Glutamatergic neuron (in vitro differentiated cells): ENCODE data around the gene IRAK1. TPM values are rescaled to one million over a fixed set of nuclear protein-coding genes. Genes with fewer than 3 reads are reported as not detected.

ENCODE experiments used
- DNase-seq: peaks from one replicate; pipeline ENCODE4 v3.0.0; 2022
- H3K27ac Mint-ChIP-seq: one replicate; pipeline ENCODE4 v1.8.0; 2020; ENCODE audit warnings: mild to moderate bottlenecking, mixed read lengths, inconsistent platforms; ENCODE audit not compliant: unreplicated experiment
- H3K27me3 Mint-ChIP-seq: one replicate; pipeline ENCODE4 v1.8.0; 2020; ENCODE audit warnings: mild to moderate bottlenecking, moderate library complexity, mixed read lengths, inconsistent platforms; ENCODE audit not compliant: unreplicated experiment
- H3K36me3 Mint-ChIP-seq: one replicate; pipeline ENCODE4 v1.8.0; 2020; ENCODE audit warnings: mild to moderate bottlenecking, mixed read lengths, inconsistent platforms; ENCODE audit not compliant: unreplicated experiment
- H3K4me1 Mint-ChIP-seq: one replicate; pipeline ENCODE4 v1.8.0; 2020; ENCODE audit warnings: mild to moderate bottlenecking, low read depth, mixed read lengths, inconsistent platforms; ENCODE audit not compliant: unreplicated experiment
- H3K4me3 Mint-ChIP-seq: one replicate; pipeline ENCODE4 v1.8.0; 2020; ENCODE audit warnings: mild to moderate bottlenecking, mixed read lengths, inconsistent platforms; ENCODE audit not compliant: unreplicated experiment
- H3K9me3 Mint-ChIP-seq: one replicate; pipeline ENCODE4 v1.8.0; 2020; ENCODE audit warnings: mild to moderate bottlenecking, moderate library complexity, mixed read lengths, inconsistent platforms; ENCODE audit not compliant: unreplicated experiment
- total RNA-seq: library from RNA; stranded (reverse); fragmentation: NEBNext Ultra II Directional; extraction: Animal tissue kit (Norgen Biotek cat#: 25700); gene quantifications from one replicate; pipeline ENCODE4 v1.2.1, GENCODE V29; 2021; ENCODE audit not compliant: unreplicated experiment
- TF ChIP-seq, protein P1 (sequence below): fragments of 200-600 bp; sonication (generic); IDR thresholded peaks from one replicate; pipeline ENCODE4 v1.5.0; 2021; ENCODE audit not compliant: partially characterized antibody, unreplicated experiment

The IRAK1 gene
- total RNA-seq, 1 donor from 2014 or later, result 60.3 TPM

GRCh38 chrX:154010330-154011087 lies 9.2 kb downstream of the IRAK1 start:
- H3K4me3 Mint-ChIP-seq, result no peak overlapping the region
- H3K9me3 Mint-ChIP-seq, result peaks cover 2% of the 10 kb centered on the region
- TF ChIP-seq, protein P1, sequence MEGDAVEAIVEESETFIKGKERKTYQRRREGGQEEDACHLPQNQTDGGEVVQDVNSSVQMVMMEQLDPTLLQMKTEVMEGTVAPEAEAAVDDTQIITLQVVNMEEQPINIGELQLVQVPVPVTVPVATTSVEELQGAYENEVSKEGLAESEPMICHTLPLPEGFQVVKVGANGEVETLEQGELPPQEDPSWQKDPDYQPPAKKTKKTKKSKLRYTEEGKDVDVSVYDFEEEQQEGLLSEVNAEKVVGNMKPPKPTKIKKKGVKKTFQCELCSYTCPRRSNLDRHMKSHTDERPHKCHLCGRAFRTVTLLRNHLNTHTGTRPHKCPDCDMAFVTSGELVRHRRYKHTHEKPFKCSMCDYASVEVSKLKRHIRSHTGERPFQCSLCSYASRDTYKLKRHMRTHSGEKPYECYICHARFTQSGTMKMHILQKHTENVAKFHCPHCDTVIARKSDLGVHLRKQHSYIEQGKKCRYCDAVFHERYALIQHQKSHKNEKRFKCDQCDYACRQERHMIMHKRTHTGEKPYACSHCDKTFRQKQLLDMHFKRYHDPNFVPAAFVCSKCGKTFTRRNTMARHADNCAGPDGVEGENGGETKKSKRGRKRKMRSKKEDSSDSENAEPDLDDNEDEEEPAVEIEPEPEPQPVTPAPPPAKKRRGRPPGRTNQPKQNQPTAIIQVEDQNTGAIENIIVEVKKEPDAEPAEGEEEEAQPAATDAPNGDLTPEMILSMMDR, result no peak
- H3K4me1 Mint-ChIP-seq, result peaks cover 20% of the 10 kb centered on the region
- H3K36me3 Mint-ChIP-seq, result no peaks in the 10 kb centered on the region
- no peak for DNase-seq
- H3K27ac Mint-ChIP-seq, result no peak overlapping the region
- no peaks in the 10 kb centered on the region for H3K27me3 Mint-ChIP-seq

DNA sequence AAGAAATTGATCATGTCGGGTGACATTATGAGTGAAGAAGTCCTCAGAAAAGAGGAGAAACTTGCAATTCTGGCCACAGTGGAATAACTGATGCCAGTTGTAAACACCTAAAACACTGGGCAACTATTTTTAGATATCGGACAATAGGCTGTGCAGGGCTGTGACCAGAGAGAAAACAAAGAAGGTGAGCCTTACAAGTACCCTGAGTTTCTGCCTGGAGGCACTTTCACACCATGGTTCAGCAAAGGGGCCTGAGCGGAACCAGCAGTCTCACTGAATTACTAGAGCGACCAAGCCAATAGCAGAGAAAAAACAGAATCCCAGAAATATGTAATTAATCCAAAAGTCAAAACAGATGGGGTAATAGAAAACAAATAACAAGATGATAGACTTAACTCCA lies 11.2 kb downstream of the IRAK1 start:
- no peak overlapping the region for H3K27ac Mint-ChIP-seq
- TF ChIP-seq, protein P1, result no peak
- no peak for DNase-seq
- H3K9me3 Mint-ChIP-seq, result peaks cover 5% of the 10 kb centered on the region
- no peak overlapping the region for H3K4me3 Mint-ChIP-seq
- peaks cover 29% of the 10 kb centered on the region for H3K4me1 Mint-ChIP-seq
- peaks cover 2% of the 10 kb centered on the region for H3K27me3 Mint-ChIP-seq
- H3K36me3 Mint-ChIP-seq, result no peaks in the 10 kb centered on the region

DNA sequence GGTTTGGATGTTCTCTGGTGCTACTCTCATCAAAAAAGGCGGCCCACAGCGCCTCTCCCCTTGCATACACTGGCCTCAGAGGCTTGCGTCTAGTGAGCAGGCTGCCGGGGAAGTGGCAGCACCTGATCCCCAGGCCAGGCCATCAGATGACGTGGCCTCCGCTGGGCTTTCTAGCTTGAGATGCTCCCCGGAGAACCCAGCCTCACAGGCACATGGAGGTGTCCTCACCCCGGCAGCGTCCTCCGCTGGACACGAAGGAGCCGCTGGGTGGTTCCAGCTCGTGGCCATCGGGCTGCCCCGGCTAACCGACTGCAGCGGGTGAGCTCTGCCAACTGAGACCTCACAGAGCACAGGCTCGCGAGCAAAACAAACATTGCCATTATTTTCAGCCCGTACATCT lies 12.8 kb downstream of the IRAK1 start:
- peaks cover 8% of the 10 kb centered on the region for H3K9me3 Mint-ChIP-seq
- H3K36me3 Mint-ChIP-seq, result no peaks in the 10 kb centered on the region
- no peak overlapping the region for H3K4me3 Mint-ChIP-seq
- DNase-seq, result peak; percentile 68
- peak overlapping the region; percentile 78 for H3K27ac Mint-ChIP-seq
- TF ChIP-seq, protein P1, result no peak
- peaks cover 33% of the 10 kb centered on the region for H3K4me1 Mint-ChIP-seq
- peaks cover 2% of the 10 kb centered on the region for H3K27me3 Mint-ChIP-seq

GRCh38 chrX:154004315-154004714 lies 15.4 kb downstream of the IRAK1 start:
- Mint-ChIP-seq H3K9me3 (peaks cover 8% of the 10 kb centered on the region), H3K4me1 (peaks cover 38% of the 10 kb centered on the region), H3K27me3 (peaks cover 2% of the 10 kb centered on the region), H3K4me3 (peak overlapping the region; percentile 69), H3K36me3 (no peaks in the 10 kb centered on the region), H3K27ac (peak overlapping the region; percentile 98)
- TF ChIP-seq, protein P1, result no peak
- DNase-seq, result no peak

DNA sequence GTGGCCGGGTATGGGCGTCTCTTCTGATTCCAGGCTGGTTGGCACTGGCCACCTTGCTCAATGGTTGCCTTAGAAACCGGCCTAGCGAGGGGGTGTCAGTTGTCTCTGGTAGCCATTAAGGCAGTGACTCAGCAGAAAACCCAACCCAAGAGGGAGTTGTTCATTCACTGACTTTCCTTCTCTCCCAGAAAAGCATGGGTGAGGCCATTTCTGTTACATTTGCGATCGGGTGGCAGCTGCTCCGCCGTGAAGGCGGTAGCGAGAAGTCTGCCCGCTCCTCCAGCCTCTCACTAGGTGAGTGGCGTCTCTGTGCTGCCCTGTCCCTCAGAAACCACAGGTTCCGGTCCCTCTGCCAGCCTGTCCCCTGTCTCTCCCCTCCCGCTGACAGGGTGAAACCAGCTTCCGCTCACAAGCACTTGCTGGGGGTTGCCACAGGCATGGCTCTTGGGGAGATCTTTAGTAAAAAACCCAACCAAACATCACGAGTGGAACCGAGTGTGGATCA lies 17.4 kb downstream of the IRAK1 start:
- Mint-ChIP-seq H3K36me3 (no peaks in the 10 kb centered on the region), H3K9me3 (peaks cover 6% of the 10 kb centered on the region), H3K27ac (peak overlapping the region; percentile 92), H3K27me3 (peaks cover 2% of the 10 kb centered on the region), H3K4me1 (peaks cover 30% of the 10 kb centered on the region), H3K4me3 (no peak overlapping the region)
- no peak for DNase-seq
- TF ChIP-seq, protein P1, result no peak
